Measurements from ENCODE around the gene SEPTIN10.
A peak's percentile ranks its signal among the peaks of the same experiment; 100 is the strongest.

The SEPTIN10 gene

DNA sequence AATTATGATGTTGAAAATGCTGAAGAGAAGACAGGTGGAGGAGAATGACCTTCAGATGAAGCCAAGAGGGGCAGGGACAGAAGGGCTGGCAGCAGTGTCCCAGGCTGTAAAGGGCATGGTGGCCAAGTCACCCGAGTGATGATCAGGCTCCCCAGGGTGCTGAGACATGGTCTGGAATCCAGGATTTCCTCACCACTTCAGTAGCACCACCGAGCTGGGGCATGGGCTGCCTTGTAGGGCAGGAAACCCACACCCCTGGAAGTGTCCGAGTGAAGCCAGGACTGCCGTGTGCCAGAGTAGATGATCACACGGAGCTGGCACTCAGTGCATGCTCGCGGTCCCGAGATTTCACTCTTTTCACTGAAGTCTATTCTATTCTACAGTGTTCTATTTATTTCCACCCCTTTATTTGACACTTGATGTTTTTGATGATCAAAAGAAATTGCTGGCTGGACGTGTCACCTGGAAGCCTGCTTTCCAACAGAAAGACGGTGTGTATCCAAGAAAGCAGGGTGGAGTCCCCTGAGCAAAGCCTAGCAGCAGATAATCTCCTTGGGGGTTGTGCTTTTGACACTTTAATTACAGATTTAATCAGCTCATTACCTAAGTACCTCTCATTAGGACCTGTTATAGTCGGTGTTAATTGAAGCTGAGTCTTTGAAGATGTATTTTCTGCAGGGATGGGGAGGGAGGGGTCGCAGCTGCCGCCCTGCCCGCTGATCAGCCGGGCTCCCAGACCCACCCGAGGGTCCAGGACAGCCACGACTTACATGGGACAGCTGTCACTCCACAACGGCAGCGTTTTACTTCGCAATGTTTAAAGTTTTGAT is 92.3 kb downstream of the SEPTIN10 start:
- DNase-seq: no peak

- no peak for DNase-seq
Measured at GRCh38 chr2:109519513-109519912, 94.3 kb downstream of the SEPTIN10 start.

DNA sequence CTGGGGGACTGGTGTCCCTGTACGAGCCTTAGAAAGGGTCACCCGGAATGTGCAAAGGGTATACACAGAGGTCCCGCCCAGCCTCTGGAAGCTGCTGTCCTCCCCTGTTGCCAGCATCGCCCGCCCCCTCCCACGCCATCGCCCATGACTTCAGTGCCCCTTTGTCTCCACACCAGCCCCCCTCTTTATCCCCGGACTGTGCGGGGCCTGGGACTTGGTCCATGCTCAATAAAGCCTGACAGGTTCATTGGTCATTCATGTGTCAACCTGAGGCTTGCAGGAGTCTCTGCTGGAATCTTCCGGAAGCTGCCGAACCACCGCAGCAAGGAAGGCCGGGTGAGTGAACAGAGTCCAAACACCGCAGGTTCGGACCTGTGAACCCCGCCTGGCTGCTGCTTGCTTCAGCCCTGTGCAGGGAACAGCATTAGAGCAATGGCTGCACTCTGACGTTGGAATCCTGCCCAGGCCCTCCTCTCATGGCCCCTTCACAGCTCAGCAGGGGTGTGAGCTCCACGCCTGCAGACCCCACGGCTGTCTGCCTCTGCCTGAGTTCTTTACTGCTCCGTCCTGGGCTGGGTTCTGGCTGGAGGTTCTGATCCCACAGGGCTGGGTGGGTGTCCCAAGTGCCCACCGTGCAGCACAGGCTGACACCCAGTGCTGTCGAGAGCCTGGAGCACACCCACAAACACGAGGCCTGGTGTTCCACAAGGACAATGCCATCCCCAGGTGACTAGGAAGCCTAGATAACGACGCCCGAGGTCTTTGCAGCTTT is 96.5 kb downstream of the SEPTIN10 start:
- DNase-seq: no peak

- no peak for DNase-seq
Measured at GRCh38 chr2:109516445-109517117, 97.2 kb downstream of the SEPTIN10 start.

GRCh38 chr2:109514857-109515256 is 98.9 kb downstream of the SEPTIN10 start:
- no peak for DNase-seq

GRCh38 chr2:109513749-109514588 is 99.8 kb downstream of the SEPTIN10 start:
- no peak for DNase-seq

GRCh38 chr2:109513230-109513629 is 100.5 kb downstream of the SEPTIN10 start:
- DNase-seq: no peak

GRCh38 chr2:109512076-109512475 is 101.7 kb downstream of the SEPTIN10 start:
- no peak for DNase-seq

GRCh38 chr2:109511168-109511567 is 102.6 kb downstream of the SEPTIN10 start:
- no peak for DNase-seq

- peak; percentile 52 to 84 (median 64) for DNase-seq
Measured at GRCh38 chr2:109510136-109511028, 103.4 kb downstream of the SEPTIN10 start.

- DNase-seq: no peak
Measured at GRCh38 chr2:109508556-109508955, 105.2 kb downstream of the SEPTIN10 start.

DNA sequence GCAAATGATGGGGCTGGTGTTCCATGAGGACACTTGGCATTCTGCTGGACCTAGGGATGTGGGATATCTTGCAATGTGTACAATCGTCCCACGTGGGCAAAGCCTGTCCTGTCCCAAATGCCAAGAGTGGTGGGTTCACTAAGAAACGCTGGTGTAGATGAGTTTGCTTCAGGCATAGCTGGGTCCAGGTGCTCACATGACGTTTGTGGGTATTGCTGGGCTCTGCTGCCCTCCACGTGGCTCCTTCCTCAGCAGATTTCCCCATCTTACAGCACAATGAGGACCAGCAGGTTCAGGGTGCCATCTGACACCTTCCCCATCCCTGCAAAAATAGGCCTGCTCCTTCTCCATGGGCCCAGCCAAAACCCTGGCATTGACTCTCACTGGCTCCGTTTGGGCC is 105.9 kb downstream of the SEPTIN10 start:
- DNase-seq: no peak

DNA sequence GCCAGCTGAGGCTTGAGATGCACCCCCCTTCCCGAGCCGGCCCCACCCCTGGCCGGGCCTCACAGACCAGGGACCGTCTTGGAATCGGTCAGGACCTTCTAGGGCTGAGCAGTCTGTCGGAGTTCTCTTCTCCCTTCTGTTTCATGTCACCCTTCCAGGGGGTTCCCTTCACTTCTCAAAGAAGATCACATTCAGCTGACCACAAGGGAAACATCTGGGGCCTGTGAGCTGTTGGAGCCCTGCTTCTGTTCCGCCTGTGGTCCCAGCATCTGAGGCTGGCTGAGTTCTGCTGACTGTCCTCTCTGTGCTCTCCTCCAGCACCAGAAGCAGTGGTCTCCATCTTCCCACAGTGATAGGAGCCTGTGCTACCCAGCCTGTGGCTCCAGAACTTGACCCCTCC is 106.5 kb downstream of the SEPTIN10 start:
- no peak for DNase-seq

DNA sequence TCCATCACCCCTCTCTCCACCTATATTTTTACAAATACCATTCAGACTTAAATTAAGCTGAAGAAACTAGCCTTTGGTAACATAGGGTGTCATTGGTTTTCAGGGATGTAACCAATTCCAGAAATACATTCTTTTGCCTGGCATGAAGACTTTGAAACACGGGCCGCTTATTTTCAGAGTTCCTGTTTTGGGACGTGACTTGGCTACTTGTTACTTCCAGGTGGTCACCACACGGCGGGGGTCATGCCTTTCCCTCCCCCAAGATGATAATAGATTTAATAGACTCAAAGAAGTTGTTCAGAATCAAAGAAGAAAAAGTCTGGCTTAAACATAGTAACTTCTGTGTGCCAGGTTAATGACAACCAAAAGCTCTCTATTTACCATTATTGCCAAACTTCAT is 110.6 kb downstream of the SEPTIN10 start:
- DNase-seq: no peak

DNA sequence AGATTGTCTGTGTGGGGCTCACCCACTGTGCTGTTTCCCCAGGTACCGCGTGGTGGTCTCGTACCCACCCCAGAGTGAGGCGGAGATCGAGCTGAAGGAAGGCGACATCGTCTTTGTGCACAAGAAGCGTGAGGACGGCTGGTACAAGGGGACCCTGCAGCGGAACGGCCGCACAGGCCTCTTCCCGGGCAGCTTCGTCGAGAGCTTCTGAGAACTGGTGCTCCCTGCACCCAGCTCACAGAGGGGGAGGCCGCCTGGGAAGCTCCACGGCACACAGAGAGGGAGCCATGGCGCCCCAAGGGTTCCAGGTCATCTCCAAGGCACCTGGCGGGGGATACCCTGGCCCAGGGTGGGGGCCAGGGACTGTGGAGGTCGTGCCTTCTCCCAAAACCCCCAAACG is 112.3 kb downstream of the SEPTIN10 start:
- DNase-seq: no peak

DNA sequence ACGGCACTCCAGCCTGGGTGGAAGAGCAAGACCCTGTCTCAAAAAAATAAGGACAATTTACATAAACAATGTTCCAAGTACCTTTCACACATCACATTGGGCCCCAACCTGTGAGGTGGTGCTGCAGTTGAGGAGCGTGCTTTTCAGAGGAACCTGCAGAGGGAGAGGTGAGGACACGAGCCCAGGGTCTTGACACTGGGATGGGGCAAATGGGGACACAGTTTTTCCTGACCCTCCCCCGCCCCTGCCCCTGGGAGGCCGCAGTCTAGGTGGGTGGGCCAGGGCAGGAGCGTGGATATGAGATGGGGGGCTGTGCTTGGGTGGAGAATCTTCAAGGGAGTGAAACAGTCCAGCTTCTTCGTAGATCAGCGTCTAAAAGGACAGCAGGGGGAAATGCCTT is 112.9 kb downstream of the SEPTIN10 start:
- DNase-seq: no peak

DNA sequence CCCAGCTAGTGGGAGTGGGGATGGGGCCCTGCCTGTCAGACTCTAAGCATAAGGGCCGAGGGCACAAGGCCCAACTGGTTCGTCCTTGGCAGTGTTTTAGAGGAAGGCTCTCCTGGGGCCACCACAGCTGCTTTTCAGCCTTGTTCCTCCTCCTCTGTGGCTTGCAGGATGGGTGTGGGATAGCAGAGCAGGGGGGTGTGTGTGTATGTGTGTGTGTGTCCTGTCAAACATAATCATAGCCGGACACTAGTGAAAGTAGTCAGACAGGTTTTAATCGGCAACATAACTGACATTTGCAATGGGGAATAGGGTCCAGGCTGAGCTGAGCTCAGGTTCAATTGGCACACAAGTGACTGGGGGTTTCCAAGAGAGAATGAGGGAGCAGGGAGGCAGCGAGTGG is 114.2 kb downstream of the SEPTIN10 start:
- no peak for DNase-seq

DNA sequence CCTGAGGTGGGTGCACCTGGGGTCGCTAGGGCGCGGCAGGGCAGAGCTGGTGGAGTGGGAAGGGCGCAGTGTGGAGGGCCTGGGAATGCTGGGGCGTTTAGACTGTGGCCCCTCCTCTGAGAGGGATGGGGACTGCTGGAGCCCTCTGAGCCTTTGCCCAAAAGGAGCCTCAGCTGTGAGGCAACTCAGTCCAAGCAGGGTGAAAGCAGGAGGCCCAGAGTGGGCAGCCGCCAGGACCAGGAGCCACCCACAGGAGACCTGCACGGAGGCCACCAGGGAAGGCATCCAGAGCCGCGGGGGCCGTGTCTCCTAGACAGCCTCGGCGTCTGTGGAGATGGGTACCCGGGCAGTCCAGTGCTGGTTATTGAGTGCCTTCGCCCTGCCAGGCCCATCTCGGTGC is 114.9 kb downstream of the SEPTIN10 start:
- DNase-seq: no peak

DNA sequence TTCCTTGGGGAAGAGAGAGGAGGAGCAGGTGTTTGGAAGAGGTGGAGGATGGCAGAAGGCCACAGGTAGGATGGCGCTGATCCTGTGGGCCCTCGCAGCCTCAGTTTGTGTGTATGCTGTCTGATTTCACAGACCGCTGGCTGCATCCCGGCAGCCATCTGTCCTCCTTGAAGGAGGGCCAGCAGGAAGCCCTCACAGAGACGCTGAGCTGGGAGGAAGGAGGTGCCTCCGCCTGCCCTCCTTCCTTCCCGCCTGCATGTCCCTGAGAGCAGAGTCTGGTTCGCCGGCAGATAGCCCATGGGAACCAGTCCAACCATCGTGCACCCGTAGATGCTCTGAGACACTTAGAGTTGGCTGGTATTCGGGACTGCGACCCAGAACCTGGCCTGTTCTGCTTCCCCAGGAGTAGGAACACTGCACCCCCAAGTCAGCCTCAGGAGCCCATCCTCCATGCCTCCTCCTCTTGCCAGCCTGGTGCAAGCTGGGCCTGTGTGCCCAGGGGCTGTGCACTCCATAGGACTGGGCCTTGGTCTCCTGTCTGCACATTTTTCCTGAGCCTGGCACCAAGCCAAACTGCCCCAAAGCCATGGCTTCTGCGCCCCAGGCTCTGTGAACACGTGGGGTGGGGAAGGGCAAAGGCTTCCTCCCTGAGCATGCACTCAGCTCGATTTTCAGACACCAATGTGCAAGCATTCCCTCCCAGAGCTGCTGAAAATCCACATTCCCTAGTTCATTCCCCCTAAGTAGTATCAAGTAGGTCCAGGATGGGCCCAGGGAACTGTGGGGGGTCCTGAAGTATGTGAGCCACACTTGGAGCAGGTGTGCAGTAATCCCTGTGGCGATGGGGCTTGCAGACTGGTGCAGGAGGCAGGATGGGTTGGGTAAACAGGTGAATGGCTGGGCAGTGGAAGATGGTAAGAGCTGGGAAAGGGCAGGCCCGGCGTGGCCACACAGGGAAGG is 115.6 kb downstream of the SEPTIN10 start:
- DNase-seq: no peak

DNA sequence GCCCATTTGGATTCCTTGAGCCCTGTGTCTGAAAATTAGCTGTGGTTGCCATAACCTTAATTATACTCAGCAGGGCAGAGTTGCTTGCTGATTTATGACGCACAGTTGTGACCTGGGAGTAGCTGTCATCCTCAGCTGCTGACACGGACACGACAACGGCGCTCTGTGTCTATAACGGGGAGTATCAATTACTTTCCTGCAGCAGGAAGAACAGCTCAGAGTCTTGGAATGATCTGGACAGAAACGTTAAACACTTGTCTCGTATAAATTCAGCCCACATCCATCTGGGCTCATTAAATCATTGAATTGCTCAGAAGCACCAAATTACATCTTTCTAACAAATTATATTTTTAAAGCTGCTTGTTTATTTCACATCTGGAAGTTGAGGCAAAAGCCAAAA is 116.3 kb downstream of the SEPTIN10 start:
- no peak for DNase-seq

All from stimulated activated naive CD4-positive, alpha-beta T cell (primary cell).